Progenitor cell of endocrine pancreas (in vitro differentiated cells): ENCODE results near the gene ROBO2. TPM values are rescaled to one million over a fixed set of nuclear protein-coding genes. Genes with fewer than 3 reads are reported as not detected.

Source experiments
- DNase-seq: peaks from one replicate; pipeline ENCODE4 v3.0.0; 2021; ENCODE audit warnings: low spot score; ENCODE audit not compliant: unreplicated experiment
- H3K27ac Mint-ChIP-seq: 2 replicates; pipeline ENCODE4 v1.8.0; 2021; ENCODE audit warnings: mild to moderate bottlenecking, moderate library complexity, mixed read lengths
- H3K27me3 Mint-ChIP-seq: 2 replicates; pipeline ENCODE4 v1.8.0; 2021; ENCODE audit warnings: mixed read lengths
- H3K36me3 Mint-ChIP-seq: 2 replicates; pipeline ENCODE4 v1.8.0; 2022; ENCODE audit warnings: mixed read lengths; ENCODE audit not compliant: insufficient read depth
- H3K4me1 Mint-ChIP-seq: 2 replicates; pipeline ENCODE4 v1.8.0; 2021; ENCODE audit warnings: low read depth, mixed read lengths
- H3K4me3 Mint-ChIP-seq: 2 replicates; pipeline ENCODE4 v1.8.0; 2021; ENCODE audit warnings: low read depth, mild to moderate bottlenecking, moderate library complexity, mixed read lengths
- H3K9me3 Mint-ChIP-seq: 2 replicates; pipeline ENCODE4 v1.8.0; 2021; ENCODE audit warnings: low read depth, mixed read lengths
- total RNA-seq: library from RNA; stranded (reverse); gene quantifications from 2 replicates; pipeline ENCODE4 v1.2.1, GENCODE V29; 2021
- TF ChIP-seq, protein P1 (sequence below): fragments of 200-600 bp; sonication (generic); IDR thresholded peaks from one replicate; pipeline ENCODE4 v1.5.0; 2021; ENCODE audit warnings: antibody characterized with exemption, mild to moderate bottlenecking; ENCODE audit not compliant: unreplicated experiment

The ROBO2 gene
- total RNA-seq, 1 donor from 2014 or later, result 75.2 TPM

DNA sequence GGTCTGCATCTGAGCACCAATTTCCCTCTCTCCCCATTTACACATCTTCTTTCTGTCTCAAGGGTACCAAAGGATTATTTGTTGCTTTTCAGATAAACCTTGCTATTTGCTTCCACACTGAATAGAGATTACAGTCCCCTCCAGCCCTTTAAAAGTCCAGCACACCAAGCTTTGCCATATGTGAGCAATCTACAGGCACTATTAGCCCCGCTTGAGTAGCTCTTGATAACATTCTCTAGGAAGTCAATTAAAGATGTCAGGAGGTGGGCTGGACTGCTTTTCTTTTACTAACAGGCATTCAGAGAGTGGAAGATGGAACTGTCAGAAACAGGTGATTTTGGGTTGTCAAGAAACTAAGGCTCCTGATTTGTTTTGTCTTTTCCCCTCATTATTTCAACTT, 417.0 kb downstream of the ROBO2 start:
- Mint-ChIP-seq H3K4me1 (peaks cover 4% of the 10 kb centered on the region), H3K27ac (no peak overlapping the region), H3K9me3 (peaks cover 4% of the 10 kb centered on the region), H3K27me3 (no peaks in the 10 kb centered on the region), H3K4me3 (no peak overlapping the region), H3K36me3 (peaks cover 5% of the 10 kb centered on the region)
- TF ChIP-seq, protein P1, sequence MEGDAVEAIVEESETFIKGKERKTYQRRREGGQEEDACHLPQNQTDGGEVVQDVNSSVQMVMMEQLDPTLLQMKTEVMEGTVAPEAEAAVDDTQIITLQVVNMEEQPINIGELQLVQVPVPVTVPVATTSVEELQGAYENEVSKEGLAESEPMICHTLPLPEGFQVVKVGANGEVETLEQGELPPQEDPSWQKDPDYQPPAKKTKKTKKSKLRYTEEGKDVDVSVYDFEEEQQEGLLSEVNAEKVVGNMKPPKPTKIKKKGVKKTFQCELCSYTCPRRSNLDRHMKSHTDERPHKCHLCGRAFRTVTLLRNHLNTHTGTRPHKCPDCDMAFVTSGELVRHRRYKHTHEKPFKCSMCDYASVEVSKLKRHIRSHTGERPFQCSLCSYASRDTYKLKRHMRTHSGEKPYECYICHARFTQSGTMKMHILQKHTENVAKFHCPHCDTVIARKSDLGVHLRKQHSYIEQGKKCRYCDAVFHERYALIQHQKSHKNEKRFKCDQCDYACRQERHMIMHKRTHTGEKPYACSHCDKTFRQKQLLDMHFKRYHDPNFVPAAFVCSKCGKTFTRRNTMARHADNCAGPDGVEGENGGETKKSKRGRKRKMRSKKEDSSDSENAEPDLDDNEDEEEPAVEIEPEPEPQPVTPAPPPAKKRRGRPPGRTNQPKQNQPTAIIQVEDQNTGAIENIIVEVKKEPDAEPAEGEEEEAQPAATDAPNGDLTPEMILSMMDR, result no peak
- DNase-seq, result no peak

- Mint-ChIP-seq H3K36me3 (peaks cover 2% of the 10 kb centered on the region), H3K9me3 (peaks cover 4% of the 10 kb centered on the region), H3K27me3 (no peaks in the 10 kb centered on the region), H3K27ac (no peak overlapping the region), H3K4me3 (no peak overlapping the region), H3K4me1 (peaks cover 4% of the 10 kb centered on the region)
- TF ChIP-seq, protein P1, result no peak
- no peak for DNase-seq
These were observed 420.0 kb downstream of the ROBO2 start for GRCh38 chr3:77459926-77460325.

GRCh38 chr3:77460326-77460725, 420.4 kb downstream of the ROBO2 start:
- Mint-ChIP-seq H3K4me1 (peaks cover 4% of the 10 kb centered on the region), H3K36me3 (peaks cover 2% of the 10 kb centered on the region), H3K4me3 (no peak overlapping the region), H3K9me3 (peaks cover 4% of the 10 kb centered on the region), H3K27me3 (no peaks in the 10 kb centered on the region), H3K27ac (no peak overlapping the region)
- TF ChIP-seq, protein P1, result no peak
- DNase-seq, result no peak

GRCh38 chr3:77462951-77463350, 423.1 kb downstream of the ROBO2 start:
- H3K9me3 Mint-ChIP-seq, result peaks cover 4% of the 10 kb centered on the region
- peaks cover 9% of the 10 kb centered on the region for H3K4me1 Mint-ChIP-seq
- DNase-seq, result no peak
- no peak overlapping the region for H3K4me3 Mint-ChIP-seq
- no peaks in the 10 kb centered on the region for H3K27me3 Mint-ChIP-seq
- H3K36me3 Mint-ChIP-seq, result peaks cover 2% of the 10 kb centered on the region
- H3K27ac Mint-ChIP-seq, result no peak overlapping the region
- TF ChIP-seq, protein P1, result no peak

- H3K27ac Mint-ChIP-seq, result no peak overlapping the region
- H3K4me1 Mint-ChIP-seq, result peaks cover 13% of the 10 kb centered on the region
- H3K9me3 Mint-ChIP-seq, result peaks cover 4% of the 10 kb centered on the region
- H3K27me3 Mint-ChIP-seq, result no peaks in the 10 kb centered on the region
- H3K4me3 Mint-ChIP-seq, result no peak overlapping the region
- DNase-seq, result no peak
- TF ChIP-seq, protein P1, result no peak
- peaks cover 2% of the 10 kb centered on the region for H3K36me3 Mint-ChIP-seq
These were observed 424.3 kb downstream of the ROBO2 start for GRCh38 chr3:77464111-77464688.
